Loucy (cell line): Measurements from ENCODE around the gene CCDC28A.

Source experiments
- CTCF ChIP-seq: fragments of 200-600 bp; sonication (generic); conservative IDR thresholded peaks from 2 replicates; pipeline ENCODE4 v1.5.1; 2014; ENCODE audit warnings: mild to moderate bottlenecking, antibody characterized with exemption, low read length
- EZH2phosphoT487 ChIP-seq: fragments of 200-600 bp; IDR thresholded peaks from 2 replicates; pipeline ENCODE4 v1.6.1; 2018; ENCODE audit warnings: antibody characterized with exemption, mild to moderate bottlenecking, moderate library complexity, borderline replicate concordance

GRCh38 chr6:138782243-138782642 lies 8.7 kb downstream of the CCDC28A start:
- no peak for TF ChIP-seq CTCF
- TF ChIP-seq EZH2phosphoT487, result no peak
